ENCODE data around the gene RYR1.
"Not testable (repeated sequence)": the region's sequence is repeated elsewhere in the genome, so short reads cannot be mapped to it uniquely, and the experiment has no call there.

The RYR1 gene

DNA sequence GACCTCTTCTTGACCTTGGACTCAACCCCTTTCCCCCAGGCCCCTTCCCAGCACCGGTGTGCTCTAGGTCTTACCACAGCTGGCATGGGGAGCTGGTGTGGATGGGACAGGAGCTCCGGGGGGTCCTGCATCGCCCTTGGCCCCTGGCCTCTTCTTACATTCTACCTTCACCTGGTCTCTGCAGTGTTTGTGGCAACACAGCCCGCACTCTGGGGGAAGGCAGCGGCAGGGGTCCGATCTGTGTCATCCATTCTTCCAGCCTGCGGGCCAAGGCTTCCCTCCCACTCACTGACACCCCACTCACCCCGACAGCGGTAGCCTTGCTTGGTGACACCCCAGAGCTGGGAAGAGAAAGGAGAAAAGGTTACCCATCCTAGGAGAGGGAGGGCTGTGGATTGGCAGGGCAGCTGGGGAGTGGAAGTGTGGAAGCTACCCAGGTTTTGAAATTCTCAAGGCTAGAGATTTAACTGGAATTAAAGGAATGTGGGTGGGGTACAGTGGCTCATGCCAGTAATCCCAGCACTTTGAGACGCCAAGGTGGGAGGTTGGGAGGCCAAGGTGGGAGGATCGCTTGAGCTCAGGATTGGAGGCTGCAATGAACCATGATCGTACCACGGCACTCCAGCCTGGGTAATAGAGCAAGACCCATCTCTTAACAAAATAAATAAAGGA is 22.3 kb upstream of the RYR1 start:
- no peak for DNase-seq (ENCODE audit: low read depth)
- no peak for TF ChIP-seq CTCF (conservative IDR thresholded peaks at IDR 0.05; ENCODE audit: low read depth, low read length)
- no peak overlapping the region for H3K4me3 ChIP-seq (ENCODE audit: low read length)

DNA sequence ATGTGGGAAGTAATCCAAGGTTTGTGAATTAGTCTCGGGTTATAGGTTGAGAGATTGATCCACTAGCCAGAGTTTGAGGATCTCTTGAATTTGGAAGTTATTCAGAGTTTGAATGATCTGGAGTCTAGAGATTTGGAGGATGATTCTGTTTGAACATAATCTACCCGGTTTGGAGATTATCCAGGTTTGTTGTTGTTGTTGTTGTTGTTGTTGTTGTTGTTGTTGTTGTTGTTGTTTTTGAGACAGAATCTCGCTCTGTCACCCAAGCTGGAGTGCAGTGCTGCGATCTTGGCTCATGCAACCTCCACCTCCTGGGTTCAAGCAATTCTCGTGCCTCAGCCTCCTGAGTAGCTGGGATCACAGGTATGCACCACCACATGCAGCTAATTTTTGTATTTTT is 21.6 kb upstream of the RYR1 start:
- DNase-seq (ENCODE audit: low read depth); H3K4me3 ChIP-seq (ENCODE audit: low read length): not testable (repeated sequence)

- no peak for TF ChIP-seq CTCF (conservative IDR thresholded peaks at IDR 0.05; ENCODE audit: low read depth, low read length)
- no peak for DNase-seq (ENCODE audit: low read depth)
- H3K4me3 ChIP-seq (ENCODE audit: low read length), result no peak overlapping the region
These were observed 21.0 kb upstream of the RYR1 start for GRCh38 chr19:38412491-38412890.

DNA sequence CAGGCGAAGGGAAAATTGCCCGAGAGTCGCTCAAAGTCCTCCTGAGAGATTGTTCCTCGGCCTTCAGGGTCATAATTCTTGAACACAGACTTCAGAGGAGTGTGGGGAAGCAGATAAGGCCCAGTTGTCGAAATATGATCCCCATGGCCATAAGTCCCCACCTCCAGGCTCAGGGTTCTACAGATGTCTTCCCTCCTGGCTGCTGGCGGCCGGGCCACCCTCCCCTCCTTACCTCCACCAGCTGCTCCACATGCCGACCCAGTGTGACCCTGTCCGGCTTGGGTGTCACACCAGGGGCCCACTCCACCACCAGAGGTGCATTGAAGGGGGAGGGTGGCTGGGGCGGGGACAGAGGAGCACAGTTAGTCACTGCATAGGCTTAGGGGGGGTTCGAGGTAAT is 20.5 kb upstream of the RYR1 start:
- H3K4me3 ChIP-seq (ENCODE audit: low read length), result no peak overlapping the region
- no peak for TF ChIP-seq CTCF (conservative IDR thresholded peaks at IDR 0.05; ENCODE audit: low read depth, low read length)
- DNase-seq (ENCODE audit: low read depth), result no peak

DNA sequence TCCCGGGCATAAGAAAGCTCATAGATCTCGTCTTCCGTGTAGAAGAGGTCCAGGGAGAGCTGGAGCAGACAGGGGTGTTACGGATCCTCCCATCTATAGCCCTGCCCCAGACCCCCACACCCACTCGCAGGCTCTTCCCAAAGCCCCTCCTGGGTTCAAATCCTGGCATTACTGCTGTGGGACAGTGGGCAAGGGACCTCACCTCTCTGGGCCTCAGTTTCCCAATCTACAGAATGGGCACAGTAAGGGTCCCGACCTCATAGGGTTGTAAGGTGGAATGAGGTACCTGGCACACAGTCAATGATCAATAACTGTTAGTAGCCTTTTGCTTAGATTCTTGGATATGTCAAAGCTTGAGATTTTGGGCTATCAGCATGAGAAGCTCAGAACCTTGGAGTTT is 20.1 kb upstream of the RYR1 start:
- no peak for TF ChIP-seq CTCF (conservative IDR thresholded peaks at IDR 0.05; ENCODE audit: low read depth, low read length)
- DNase-seq (ENCODE audit: low read depth), result no peak
- H3K4me3 ChIP-seq (ENCODE audit: low read length), result no peak overlapping the region

- no peak for DNase-seq (ENCODE audit: low read depth)
- TF ChIP-seq CTCF (conservative IDR thresholded peaks at IDR 0.05; ENCODE audit: low read depth, low read length), result no peak
- H3K4me3 ChIP-seq (ENCODE audit: low read length), result no peak overlapping the region
These were observed 16.3 kb upstream of the RYR1 start for GRCh38 chr19:38417146-38417543.

GRCh38 chr19:38417544-38418506 is 15.7 kb upstream of the RYR1 start:
- TF ChIP-seq CTCF (conservative IDR thresholded peaks at IDR 0.05; ENCODE audit: low read depth, low read length), result no peak
- no peak for DNase-seq (ENCODE audit: low read depth)
- peak overlapping the region; percentile 28 for H3K4me3 ChIP-seq (ENCODE audit: low read length)
